Measurements from ENCODE around the gene DPYSL3. TPM values are rescaled to one million over a fixed set of nuclear protein-coding genes. Genes with fewer than 3 reads are reported as not detected.

The DPYSL3 gene
- total RNA-seq, 2 donors from 2014 or later, result 0.05 to 0.12 TPM

DNA sequence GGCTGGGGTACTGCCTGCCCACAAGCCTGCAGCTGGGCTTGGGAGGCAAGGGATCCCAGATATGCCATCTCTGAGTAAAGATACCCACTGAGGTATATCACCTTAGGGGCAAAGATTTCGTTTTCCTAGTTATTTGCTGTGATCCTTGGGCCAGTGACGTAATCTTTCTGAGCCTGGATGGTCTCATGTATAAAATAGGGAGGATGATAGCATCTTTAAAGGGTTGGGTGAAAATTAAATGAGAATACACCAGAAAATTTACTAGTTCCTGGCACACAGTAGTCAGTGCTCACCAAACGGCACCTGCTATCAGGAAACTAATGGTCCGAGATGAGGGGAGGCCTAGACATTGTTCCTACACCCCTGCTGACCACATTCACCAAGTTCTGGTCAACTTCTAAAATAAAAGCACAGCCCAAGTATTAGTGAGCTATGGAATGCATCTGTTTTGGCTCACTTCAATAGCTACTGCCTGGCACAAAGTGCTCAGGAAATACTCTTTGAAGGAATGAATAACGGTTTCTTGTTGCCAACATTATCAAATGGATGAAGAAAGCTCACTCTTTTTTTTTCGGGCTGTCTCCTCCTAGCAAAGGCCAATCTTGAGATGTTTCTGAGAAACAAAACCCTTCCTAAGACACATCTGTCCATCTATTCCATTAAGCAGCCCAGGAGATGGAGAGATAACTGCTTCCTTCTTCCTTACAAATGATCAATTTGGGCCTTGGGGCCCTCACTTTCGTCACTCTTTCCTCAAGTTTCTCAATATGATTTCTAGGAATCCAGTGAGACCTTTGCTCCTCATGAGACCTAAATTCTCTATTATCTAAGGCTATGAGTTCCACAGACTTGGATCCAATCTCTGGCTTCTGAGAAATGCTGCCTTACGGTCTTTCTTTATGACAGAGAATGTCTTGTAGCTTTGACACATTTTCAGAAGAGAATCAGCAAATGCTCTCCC, 98.2 kb downstream of the DPYSL3 start:
- Mint-ChIP-seq H3K27me3 (ENCODE audit: low read depth) (no peaks in the 10 kb centered on the region), H3K36me3 (ENCODE audit: insufficient read depth in 2 of 2) (no peaks in the 10 kb centered on the region), H3K9me3 (no peaks in the 10 kb centered on the region), H3K4me1 (ENCODE audit: low read depth) (no peaks in the 10 kb centered on the region), H3K27ac (no peak overlapping the region), H3K4me3 (no peak overlapping the region)
- ATAC-seq (replicated peaks in 1 of 2) (no peak), DNase-seq (no peak)

DNA sequence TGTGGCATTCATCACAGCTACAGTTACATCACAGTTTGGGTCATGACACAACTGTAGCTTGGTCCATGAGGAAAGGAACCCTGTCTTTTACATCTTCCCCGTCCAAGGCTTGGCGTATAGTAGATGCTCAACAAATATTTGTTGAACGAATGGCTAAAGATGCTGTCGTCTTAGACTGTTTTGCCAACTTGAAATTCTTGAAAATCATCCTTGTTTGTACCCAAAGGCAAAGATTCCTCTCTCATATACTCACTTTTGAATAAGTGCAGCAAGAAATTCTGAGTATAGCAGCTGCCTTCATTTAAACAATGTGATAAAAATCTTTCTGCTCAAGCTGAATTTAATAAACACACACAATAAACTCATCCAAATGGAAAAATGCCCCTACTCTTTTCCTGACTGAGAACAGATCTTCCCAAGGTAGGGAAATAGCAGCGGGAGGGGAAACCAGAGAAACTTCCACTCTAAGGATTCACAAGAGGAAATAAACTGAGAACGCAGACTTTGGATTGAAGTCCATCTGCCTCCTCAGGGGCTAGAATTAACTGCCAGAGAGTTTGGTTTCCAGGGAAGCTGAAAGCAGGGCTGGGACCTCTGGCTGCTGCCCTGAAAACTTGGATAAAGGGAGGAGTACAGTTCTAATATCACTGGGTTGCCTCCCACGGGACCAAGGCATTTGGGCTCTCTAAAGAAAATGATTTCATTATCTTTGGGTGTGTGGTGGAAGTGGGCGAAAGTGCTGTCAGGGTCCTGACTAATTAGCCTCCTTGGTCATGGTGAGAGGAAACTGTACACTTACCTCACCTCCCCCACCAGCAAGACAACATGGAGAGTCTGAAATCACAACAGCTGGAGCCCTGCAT, 99.1 kb downstream of the DPYSL3 start:
- no peak for ATAC-seq (replicated peaks in 1 of 2)

DNA sequence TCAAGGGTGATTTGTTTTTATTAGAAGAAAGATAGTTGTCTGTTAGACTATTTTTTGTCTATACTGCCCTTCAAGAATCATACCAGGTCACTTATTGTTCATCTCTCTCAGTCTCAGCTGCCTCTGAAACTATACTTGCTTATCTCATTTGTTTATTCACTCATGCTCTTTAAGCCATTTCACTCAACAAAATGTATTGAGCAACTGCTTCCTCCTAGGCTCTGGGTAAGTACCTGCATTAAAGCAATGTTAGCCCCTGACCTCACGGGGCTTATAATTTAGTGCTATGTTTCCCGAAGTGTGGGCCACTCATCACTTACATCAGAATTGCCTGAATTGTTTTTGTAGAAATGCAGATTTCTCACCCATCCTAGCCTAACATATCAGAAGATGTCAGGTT, 100.9 kb downstream of the DPYSL3 start:
- ATAC-seq (replicated peaks in 1 of 2) (no peak), DNase-seq (no peak)
- H3K27ac Mint-ChIP-seq, result no peak overlapping the region
- H3K36me3 Mint-ChIP-seq (ENCODE audit: insufficient read depth in 2 of 2), result no peaks in the 10 kb centered on the region
- H3K9me3 Mint-ChIP-seq, result no peaks in the 10 kb centered on the region
- H3K4me3 Mint-ChIP-seq, result no peak overlapping the region
- H3K27me3 Mint-ChIP-seq (ENCODE audit: low read depth), result no peaks in the 10 kb centered on the region
- no peaks in the 10 kb centered on the region for H3K4me1 Mint-ChIP-seq (ENCODE audit: low read depth)

More for the DNA sequence above, 99.1 kb downstream of the DPYSL3 start:
- Mint-ChIP-seq H3K27ac (no peak overlapping the region), H3K4me1 (ENCODE audit: low read depth) (no peaks in the 10 kb centered on the region), H3K4me3 (no peak overlapping the region), H3K9me3 (no peaks in the 10 kb centered on the region), H3K27me3 (ENCODE audit: low read depth) (no peaks in the 10 kb centered on the region), H3K36me3 (ENCODE audit: insufficient read depth in 2 of 2) (no peaks in the 10 kb centered on the region)
- DNase-seq, result no peak

DNA sequence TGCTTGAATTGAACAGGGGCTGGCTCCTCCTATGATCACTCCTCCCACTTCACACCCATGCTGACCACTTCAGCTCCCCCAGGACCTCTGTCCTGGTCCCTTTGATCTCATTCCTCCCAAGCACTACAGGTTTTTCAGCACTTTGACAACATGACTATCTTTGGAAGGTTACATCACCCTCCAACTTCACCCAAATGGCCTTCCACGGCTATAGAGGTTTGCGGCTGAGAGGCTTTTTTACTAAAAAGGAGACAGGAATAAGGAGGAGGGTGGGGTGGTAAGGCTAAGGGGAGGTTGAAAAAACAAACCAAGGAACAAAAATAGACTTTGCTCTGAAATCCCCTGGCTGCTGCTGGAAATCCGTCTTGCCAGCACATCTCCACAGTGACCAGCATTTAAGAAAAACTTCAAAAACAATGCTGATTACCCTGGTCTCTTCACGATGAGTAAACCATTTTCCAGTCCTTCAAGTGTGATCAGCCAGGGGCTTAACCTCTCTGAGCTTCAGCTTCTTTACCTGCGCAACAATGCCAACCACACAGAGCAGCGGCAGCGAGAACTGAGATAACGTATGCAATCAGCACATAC, 102.7 kb downstream of the DPYSL3 start:
- no peak overlapping the region for H3K4me3 Mint-ChIP-seq
- no peaks in the 10 kb centered on the region for H3K4me1 Mint-ChIP-seq (ENCODE audit: low read depth)
- H3K27ac Mint-ChIP-seq, result no peak overlapping the region
- DNase-seq, result no peak
- H3K27me3 Mint-ChIP-seq (ENCODE audit: low read depth), result no peaks in the 10 kb centered on the region
- no peaks in the 10 kb centered on the region for H3K9me3 Mint-ChIP-seq
- ATAC-seq (replicated peaks in 1 of 2), result no peak
- no peaks in the 10 kb centered on the region for H3K36me3 Mint-ChIP-seq (ENCODE audit: insufficient read depth in 2 of 2)

DNA sequence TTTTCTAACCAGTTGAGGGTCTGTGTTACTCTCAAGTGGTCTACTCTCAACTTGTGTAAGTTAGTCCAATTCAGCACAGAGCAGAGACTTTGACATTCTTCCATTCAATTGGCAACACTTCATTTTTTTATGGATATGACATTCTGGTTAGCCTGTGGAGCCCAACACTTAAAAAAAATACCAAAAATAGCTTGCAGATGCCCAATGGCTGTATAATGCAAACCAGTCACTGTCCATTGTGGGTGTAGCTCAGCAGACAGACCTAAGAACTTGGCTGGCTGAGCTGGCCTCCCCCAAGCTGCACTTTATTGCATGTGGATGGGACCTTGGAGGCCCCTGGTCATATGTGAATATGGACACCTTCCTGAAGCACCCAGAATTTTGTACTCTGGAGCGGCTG, 103.2 kb downstream of the DPYSL3 start:
- DNase-seq, result no peak
- no peaks in the 10 kb centered on the region for H3K36me3 Mint-ChIP-seq (ENCODE audit: insufficient read depth in 2 of 2)

DNA sequence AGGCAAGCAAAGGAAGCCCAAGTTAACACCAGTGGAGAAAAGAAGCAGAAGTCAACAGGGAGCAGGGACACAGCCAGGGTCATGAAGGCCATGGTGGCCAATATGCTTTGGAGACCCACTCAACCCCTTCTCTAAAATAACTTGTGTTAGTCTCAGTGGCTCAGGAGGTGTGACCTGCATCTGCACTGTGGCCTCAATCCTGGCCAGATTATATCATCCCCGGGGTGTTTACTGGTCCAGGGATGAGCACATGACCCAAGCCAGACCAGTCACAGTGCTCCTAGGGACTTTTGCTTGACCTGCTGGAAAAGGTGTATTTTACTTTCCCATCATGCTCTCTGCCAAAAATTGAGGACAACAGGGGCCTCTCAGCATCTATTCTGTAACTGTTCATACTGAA, 105.2 kb downstream of the DPYSL3 start:
- ATAC-seq (replicated peaks in 1 of 2) (no peak), DNase-seq (no peak)
- Mint-ChIP-seq H3K27me3 (ENCODE audit: low read depth) (no peaks in the 10 kb centered on the region), H3K36me3 (ENCODE audit: insufficient read depth in 2 of 2) (no peaks in the 10 kb centered on the region), H3K4me1 (ENCODE audit: low read depth) (no peaks in the 10 kb centered on the region), H3K4me3 (no peak overlapping the region), H3K27ac (no peak overlapping the region), H3K9me3 (no peaks in the 10 kb centered on the region)

More for the DNA sequence above, 103.2 kb downstream of the DPYSL3 start:
- no peak for ATAC-seq (replicated peaks in 1 of 2)
- Mint-ChIP-seq H3K27ac (no peak overlapping the region), H3K4me1 (ENCODE audit: low read depth) (no peaks in the 10 kb centered on the region), H3K9me3 (no peaks in the 10 kb centered on the region), H3K4me3 (no peak overlapping the region), H3K27me3 (ENCODE audit: low read depth) (no peaks in the 10 kb centered on the region)

DNA sequence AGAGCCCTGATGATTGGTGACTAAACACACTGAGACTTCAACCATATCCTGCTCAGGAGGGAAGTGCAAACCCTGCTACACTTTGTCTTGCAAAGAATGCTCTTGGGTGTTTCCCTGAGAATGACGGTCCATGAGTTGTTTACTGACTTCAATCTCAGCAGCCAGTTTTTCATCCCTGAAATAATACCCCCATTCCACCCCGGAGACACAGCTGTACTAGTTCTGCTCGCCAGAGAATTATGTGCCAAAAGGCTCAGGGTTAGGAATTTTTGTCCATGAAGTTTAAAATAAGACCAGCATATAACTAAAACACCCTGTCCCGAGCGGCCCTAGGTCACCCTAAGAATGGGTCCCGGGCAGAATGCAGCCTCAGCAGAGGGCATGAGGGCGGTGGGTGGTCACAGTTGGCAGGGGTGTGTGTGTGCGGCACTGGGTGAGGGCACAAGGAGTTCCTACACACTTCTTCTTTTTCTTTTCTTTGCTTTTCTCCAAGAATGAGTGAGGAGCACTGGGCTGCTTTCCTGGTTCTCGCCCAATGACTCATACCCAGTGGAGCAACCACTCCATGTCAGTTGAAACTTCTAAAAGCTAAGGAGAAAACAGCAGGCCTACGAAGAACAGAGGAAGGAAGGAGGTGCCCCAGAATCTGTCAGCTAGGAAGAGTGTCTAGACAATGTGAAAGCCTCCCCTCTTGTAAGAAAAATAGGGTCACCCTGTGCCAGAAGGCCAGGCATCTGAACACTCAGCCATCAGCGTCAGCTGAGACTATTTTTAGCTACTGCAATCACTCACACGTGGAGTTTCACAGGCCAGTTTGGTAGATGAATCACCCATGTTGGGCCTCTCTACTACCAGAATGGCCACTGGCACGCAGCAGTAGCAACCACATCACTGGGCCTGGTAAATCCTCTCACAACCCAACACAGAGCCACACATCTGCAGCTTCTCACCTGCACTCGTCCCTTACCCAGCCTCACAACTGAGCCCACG, 105.9 kb downstream of the DPYSL3 start:
- H3K4me3 Mint-ChIP-seq, result no peak overlapping the region

DNA sequence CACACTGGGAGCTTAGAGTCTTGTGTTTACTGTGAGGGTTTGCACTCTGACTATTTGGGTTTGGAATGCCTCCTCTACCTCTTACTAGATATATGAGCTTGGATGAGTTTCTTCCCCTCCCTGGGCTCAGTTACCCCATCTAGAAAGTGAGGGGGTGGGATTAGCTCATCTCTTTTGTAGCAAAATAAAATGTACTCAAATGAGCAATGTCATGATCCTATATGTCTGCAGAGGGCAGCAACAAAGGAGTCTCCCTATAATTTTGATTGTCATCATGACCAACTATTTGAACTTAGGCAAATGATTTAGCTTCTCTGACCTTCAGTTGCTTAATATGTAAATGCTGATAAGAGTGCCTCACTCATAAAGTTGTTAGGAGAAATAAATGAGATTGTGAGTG, 109.0 kb downstream of the DPYSL3 start:
- H3K4me1 Mint-ChIP-seq (ENCODE audit: low read depth), result no peaks in the 10 kb centered on the region
- no peak overlapping the region for H3K27ac Mint-ChIP-seq
- no peaks in the 10 kb centered on the region for H3K9me3 Mint-ChIP-seq
- H3K36me3 Mint-ChIP-seq (ENCODE audit: insufficient read depth in 2 of 2), result no peaks in the 10 kb centered on the region
- no peaks in the 10 kb centered on the region for H3K27me3 Mint-ChIP-seq (ENCODE audit: low read depth)
- DNase-seq (no peak), ATAC-seq (replicated peaks in 1 of 2) (no peak)
- H3K4me3 Mint-ChIP-seq, result no peak overlapping the region

More for the DNA sequence above, 105.9 kb downstream of the DPYSL3 start:
- DNase-seq (no peak), ATAC-seq (replicated peaks in 1 of 2) (peak in 1 of 2 donors; percentile 30)
- Mint-ChIP-seq H3K9me3 (no peaks in the 10 kb centered on the region), H3K27me3 (ENCODE audit: low read depth) (no peaks in the 10 kb centered on the region), H3K36me3 (ENCODE audit: insufficient read depth in 2 of 2) (no peaks in the 10 kb centered on the region), H3K4me1 (ENCODE audit: low read depth) (no peaks in the 10 kb centered on the region), H3K27ac (no peak overlapping the region)

DNA sequence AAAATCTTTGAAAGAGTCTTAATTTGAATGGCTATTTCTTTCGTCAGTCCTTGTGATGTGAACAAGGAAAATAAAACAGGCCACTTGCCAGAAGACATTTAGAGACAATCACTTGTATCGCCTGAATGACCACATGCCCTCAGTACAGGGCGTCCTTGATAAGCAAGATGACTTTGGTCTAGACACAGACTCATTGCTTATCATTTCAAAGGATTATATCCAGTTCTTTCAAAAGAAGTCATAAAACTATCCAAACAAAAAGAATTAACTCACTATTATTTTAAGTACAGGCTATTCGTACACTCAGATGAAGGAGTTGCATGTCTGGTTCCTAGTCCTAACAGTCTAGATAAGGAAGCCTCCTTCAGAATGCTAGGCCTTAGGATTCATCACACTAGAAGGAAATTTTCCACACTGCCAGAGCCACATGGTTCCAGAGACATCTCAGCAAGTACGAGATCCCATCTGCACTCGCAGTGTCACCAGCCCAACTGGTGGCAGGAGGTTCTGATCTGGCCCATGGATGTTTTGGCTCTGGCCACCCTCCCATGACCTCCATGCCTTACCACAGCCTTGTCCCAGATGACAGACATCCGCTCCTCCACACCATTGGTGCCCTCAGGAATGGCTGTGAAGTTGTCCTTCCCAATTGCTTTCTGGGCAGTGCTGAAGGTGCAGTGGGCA, 109.6 kb downstream of the DPYSL3 start:
- H3K4me3 Mint-ChIP-seq, result no peak overlapping the region
- H3K4me1 Mint-ChIP-seq (ENCODE audit: low read depth), result no peaks in the 10 kb centered on the region
- ATAC-seq (replicated peaks in 1 of 2), result no peak
- H3K36me3 Mint-ChIP-seq (ENCODE audit: insufficient read depth in 2 of 2), result no peaks in the 10 kb centered on the region
- no peak overlapping the region for H3K27ac Mint-ChIP-seq
- DNase-seq, result no peak
- no peaks in the 10 kb centered on the region for H3K27me3 Mint-ChIP-seq (ENCODE audit: low read depth)
- H3K9me3 Mint-ChIP-seq, result no peaks in the 10 kb centered on the region

DNA sequence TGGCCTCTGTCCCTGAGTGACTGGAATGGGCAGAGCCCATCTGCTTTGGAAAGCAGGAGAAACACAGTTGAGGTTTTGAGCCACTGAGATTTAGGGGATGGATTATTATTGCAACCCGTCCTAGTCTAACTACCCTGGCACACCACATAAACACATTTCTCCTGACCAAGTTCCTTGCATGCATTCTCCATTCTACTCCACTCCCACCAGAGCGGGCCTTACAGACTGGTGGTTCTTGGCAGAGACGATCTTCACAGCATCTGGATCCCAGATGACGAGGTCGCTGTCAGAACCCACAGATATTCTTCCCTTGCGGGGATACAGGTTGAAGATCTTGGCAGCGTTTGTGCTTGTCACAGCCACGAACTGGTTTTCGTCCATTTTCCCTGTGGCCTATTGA, 111.0 kb downstream of the DPYSL3 start:
- Mint-ChIP-seq H3K9me3 (no peaks in the 10 kb centered on the region), H3K4me1 (ENCODE audit: low read depth) (no peaks in the 10 kb centered on the region), H3K27me3 (ENCODE audit: low read depth) (no peaks in the 10 kb centered on the region), H3K27ac (no peak overlapping the region), H3K36me3 (ENCODE audit: insufficient read depth in 2 of 2) (no peaks in the 10 kb centered on the region), H3K4me3 (no peak overlapping the region)
- DNase-seq (no peak), ATAC-seq (replicated peaks in 1 of 2) (no peak)

DNA sequence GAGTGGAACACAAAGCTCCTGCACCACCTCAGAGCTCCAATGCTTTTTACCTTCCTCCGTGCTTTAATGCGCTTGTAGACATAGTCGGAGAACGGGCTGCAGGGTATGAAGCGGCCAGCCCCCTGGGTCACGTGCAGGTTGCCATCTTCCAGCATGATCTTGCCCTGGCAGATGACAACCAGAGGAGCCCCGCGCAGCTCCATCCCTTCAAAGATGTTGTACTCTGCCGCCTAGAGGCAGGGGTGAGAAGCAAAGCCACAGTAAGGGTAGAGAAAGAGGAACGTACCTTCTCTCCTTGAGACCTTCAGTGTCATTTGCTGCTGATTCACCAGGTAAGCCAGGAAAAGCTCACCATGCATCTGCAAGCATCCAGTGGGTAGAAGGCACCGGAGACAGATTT, 112.3 kb downstream of the DPYSL3 start:
- Mint-ChIP-seq H3K4me1 (ENCODE audit: low read depth) (no peaks in the 10 kb centered on the region), H3K27me3 (ENCODE audit: low read depth) (no peaks in the 10 kb centered on the region), H3K9me3 (no peaks in the 10 kb centered on the region), H3K36me3 (ENCODE audit: insufficient read depth in 2 of 2) (no peaks in the 10 kb centered on the region), H3K27ac (no peak overlapping the region), H3K4me3 (no peak overlapping the region)
- DNase-seq (no peak), ATAC-seq (replicated peaks in 1 of 2) (no peak)

Measured in activated T-cell treated with anti-CD3 and anti-CD28 coated beads, Interleukin-2, amount 50 U/mL, for 72 hours (primary cell).